Measurements from ENCODE around the gene ALPL. TPM values are rescaled to one million over a fixed set of nuclear protein-coding genes. Genes with fewer than 3 reads are reported as not detected.

The ALPL gene
- total RNA-seq, 1 experiment from 2014 or later = 84.8 TPM

DNA sequence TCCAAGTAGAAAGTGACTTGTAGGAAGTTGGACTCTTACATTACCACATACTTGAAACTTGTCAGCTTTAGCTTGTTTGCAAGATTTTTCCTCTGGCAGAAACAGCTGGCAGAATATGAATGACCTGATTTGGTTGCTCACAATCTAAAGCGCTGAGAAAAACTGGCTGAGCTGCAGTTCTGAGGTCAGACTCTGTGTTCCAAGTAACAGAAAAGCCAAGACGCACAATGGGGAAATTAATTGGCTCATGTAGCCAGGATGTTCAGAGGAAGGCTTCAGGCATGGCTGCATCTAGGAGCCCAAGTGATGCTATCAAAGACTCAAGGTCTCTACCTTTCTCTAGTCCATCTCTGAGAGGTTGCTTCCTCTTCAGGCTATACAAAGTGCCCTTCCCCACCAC lies 27.0 kb downstream of the ALPL start:
- Histone ChIP-seq H3K79me2 (ENCODE audit: insufficient read depth, low read length) (no peaks in the 10 kb centered on the region), H2BK15ac (ENCODE audit: low read depth, low read length) (no peak overlapping the region), H4K8ac (replicated peaks; ENCODE audit: insufficient read length, low read depth, low read length) (no peak overlapping the region), H4K20me1 (ENCODE audit: control insufficient read depth, insufficient read depth, insufficient read length) (no peaks in the 10 kb centered on the region), H3K14ac (ENCODE audit: insufficient read depth, low read length) (no peak overlapping the region), H3T11ph (ENCODE audit: low read length) (no peak overlapping the region), H3K9ac (ENCODE audit: extremely low read depth, insufficient read length, low read length) (no peak overlapping the region), H4K91ac (ENCODE audit: insufficient read length, low read depth, low read length) (no peak overlapping the region), H2BK12ac (ENCODE audit: insufficient read length, low read depth, low read length) (no peak overlapping the region), H2BK20ac (ENCODE audit: low read depth, low read length, poor library complexity, severe bottlenecking) (no peak overlapping the region), H3K79me1 (ENCODE audit: insufficient read depth, low read depth, low read length, poor library complexity, severe bottlenecking) (no peaks in the 10 kb centered on the region), H3K56ac (ENCODE audit: insufficient read length, low read depth, low read length) (no peak overlapping the region), H3K4ac (ENCODE audit: low read depth, low read length) (no peak overlapping the region), H2BK5ac (ENCODE audit: insufficient read length, low read length) (no peak overlapping the region), H3K18ac (ENCODE audit: insufficient read length, low read depth, low read length) (no peak overlapping the region), H3K27ac (ENCODE audit: insufficient read length, low read depth, low read length) (no peak overlapping the region), H3K27me3 (ENCODE audit: insufficient read depth, low read length) (no peaks in the 10 kb centered on the region), H3K23ac (ENCODE audit: insufficient read length, low read depth, low read length) (no peak overlapping the region), H4K5ac (ENCODE audit: insufficient read length, low read depth, low read length) (no peak overlapping the region), H2BK120ac (ENCODE audit: low read depth, low read length, poor library complexity, severe bottlenecking) (no peak overlapping the region), H2AFZ (ENCODE audit: low read length) (no peak overlapping the region), H2AK5ac (ENCODE audit: insufficient read length, low read length) (no peak overlapping the region), H3K4me2 (ENCODE audit: insufficient read depth, insufficient read length, low read length) (no peak overlapping the region), H3K23me2 (ENCODE audit: insufficient read length, low read depth, low read length, poor library complexity, severe bottlenecking) (no peaks in the 10 kb centered on the region), H3K4me1 (ENCODE audit: insufficient read depth, low read length) (peaks cover 4% of the 10 kb centered on the region; the same call in 1 of the 2 replicates), H3K9me3 (ENCODE audit: control insufficient read depth, low read depth, low read length) (no peaks in the 10 kb centered on the region)
- Mint-ChIP-seq H3K9me3 (no peaks in the 10 kb centered on the region), H3K27me3 (ENCODE audit: low read depth) (no peaks in the 10 kb centered on the region), H3K4me3 (no peak overlapping the region), H3K4me1 (peaks cover 43 to 65% of the 10 kb centered on the region in 2 experiments), H3K27ac (no peak overlapping the region), H3K36me3 (ENCODE audit: insufficient read depth in 1 of 3, low read depth in 3 of 3) (peaks cover 0 to 4% (median 0%) of the 10 kb centered on the region in 3 experiments; a peak in 1 of 7 replicates)
- TF ChIP-seq, protein P1, sequence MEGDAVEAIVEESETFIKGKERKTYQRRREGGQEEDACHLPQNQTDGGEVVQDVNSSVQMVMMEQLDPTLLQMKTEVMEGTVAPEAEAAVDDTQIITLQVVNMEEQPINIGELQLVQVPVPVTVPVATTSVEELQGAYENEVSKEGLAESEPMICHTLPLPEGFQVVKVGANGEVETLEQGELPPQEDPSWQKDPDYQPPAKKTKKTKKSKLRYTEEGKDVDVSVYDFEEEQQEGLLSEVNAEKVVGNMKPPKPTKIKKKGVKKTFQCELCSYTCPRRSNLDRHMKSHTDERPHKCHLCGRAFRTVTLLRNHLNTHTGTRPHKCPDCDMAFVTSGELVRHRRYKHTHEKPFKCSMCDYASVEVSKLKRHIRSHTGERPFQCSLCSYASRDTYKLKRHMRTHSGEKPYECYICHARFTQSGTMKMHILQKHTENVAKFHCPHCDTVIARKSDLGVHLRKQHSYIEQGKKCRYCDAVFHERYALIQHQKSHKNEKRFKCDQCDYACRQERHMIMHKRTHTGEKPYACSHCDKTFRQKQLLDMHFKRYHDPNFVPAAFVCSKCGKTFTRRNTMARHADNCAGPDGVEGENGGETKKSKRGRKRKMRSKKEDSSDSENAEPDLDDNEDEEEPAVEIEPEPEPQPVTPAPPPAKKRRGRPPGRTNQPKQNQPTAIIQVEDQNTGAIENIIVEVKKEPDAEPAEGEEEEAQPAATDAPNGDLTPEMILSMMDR (conservative IDR thresholded peaks at IDR 0.05) = no peak
- no peak for DNase-seq
- no CpG with 5 or more reads among the region's 2 CpGs for WGBS (ENCODE audit: extremely low coverage, insufficient read length, low lambda C conversion rate)
